ENCODE measurements around the gene SRPK1.

DNA sequence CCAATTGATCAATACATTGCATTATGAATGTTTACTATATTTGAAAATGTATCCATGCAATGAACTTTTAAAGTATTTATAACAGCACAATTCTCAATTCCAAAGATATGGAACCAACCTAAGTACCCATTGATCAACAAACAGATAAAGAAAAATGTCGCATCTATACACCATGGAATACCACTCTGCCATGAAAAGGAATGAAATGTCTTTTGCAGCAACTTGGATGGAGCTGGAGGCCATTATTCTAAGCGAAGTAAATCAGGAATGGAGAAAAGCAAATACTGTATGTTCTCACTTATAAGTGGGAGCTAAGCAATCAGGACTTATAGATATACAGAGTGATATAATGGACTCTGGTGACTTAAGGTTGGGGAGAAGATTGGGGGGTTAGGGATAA is 22.9 kb downstream of the SRPK1 start:
- TF ChIP-seq, protein P1, sequence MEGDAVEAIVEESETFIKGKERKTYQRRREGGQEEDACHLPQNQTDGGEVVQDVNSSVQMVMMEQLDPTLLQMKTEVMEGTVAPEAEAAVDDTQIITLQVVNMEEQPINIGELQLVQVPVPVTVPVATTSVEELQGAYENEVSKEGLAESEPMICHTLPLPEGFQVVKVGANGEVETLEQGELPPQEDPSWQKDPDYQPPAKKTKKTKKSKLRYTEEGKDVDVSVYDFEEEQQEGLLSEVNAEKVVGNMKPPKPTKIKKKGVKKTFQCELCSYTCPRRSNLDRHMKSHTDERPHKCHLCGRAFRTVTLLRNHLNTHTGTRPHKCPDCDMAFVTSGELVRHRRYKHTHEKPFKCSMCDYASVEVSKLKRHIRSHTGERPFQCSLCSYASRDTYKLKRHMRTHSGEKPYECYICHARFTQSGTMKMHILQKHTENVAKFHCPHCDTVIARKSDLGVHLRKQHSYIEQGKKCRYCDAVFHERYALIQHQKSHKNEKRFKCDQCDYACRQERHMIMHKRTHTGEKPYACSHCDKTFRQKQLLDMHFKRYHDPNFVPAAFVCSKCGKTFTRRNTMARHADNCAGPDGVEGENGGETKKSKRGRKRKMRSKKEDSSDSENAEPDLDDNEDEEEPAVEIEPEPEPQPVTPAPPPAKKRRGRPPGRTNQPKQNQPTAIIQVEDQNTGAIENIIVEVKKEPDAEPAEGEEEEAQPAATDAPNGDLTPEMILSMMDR (IDR thresholded peaks at IDR 0.05) = no peak
- TF ChIP-seq EP300 (IDR thresholded peaks at IDR 0.05) (no peak), POLR2A (IDR thresholded peaks at IDR 0.05) (no peak), POLR2AphosphoS5 (IDR thresholded peaks at IDR 0.05) (no peak)

Measured in sigmoid colon (tissue), 4 donors.